Measurements from ENCODE around the gene SRP54. TPM values are rescaled to one million over a fixed set of nuclear protein-coding genes. Genes with fewer than 3 reads are reported as not detected.

The SRP54 gene
- total and polyA plus RNA-seq, 2 of the 13 experiments (the other 11 are each of a cell fraction or from before 2014, with no cell fraction given) = 42.2 to 207 TPM

- no peak for TF ChIP-seq FOXP4 (CRISPR knock-in tag; IDR thresholded peaks at IDR 0.05)
- TF ChIP-seq ZNF121 (CRISPR knock-in tag; IDR thresholded peaks at IDR 0.05) = peak; percentile 16; the same call in 1 of the 2 replicates
- no peak for TF ChIP-seq ZNF10 (CRISPR knock-in tag; IDR thresholded peaks at IDR 0.05; ENCODE audit: borderline replicate concordance, low read depth)
- TF ChIP-seq REPIN1 (CRISPR knock-in tag; IDR thresholded peaks at IDR 0.05; ENCODE audit: borderline replicate concordance, low read depth) = no peak
- no peak; the same call in 1 of the 2 replicates for TF ChIP-seq ELF4 (CRISPR knock-in tag; IDR thresholded peaks at IDR 0.05; ENCODE audit: borderline replicate concordance)
- no peak for TF ChIP-seq ZC3H13 (CRISPR knock-in tag; IDR thresholded peaks at IDR 0.05)
- TF ChIP-seq PBX3 (CRISPR knock-in tag; IDR thresholded peaks at IDR 0.05; ENCODE audit: borderline replicate concordance) = no peak; the same call in 1 of the 2 replicates
- no peak for TF ChIP-seq ZNF598 (CRISPR knock-in tag; IDR thresholded peaks at IDR 0.05; ENCODE audit: borderline replicate concordance)
- no peak for TF ChIP-seq YEATS4 (CRISPR knock-in tag; IDR thresholded peaks at IDR 0.05; ENCODE audit: borderline replicate concordance)
- TF ChIP-seq MEIS1 (CRISPR knock-in tag; IDR thresholded peaks at IDR 0.05; ENCODE audit: borderline replicate concordance) = no peak
- TF ChIP-seq, protein P1, sequence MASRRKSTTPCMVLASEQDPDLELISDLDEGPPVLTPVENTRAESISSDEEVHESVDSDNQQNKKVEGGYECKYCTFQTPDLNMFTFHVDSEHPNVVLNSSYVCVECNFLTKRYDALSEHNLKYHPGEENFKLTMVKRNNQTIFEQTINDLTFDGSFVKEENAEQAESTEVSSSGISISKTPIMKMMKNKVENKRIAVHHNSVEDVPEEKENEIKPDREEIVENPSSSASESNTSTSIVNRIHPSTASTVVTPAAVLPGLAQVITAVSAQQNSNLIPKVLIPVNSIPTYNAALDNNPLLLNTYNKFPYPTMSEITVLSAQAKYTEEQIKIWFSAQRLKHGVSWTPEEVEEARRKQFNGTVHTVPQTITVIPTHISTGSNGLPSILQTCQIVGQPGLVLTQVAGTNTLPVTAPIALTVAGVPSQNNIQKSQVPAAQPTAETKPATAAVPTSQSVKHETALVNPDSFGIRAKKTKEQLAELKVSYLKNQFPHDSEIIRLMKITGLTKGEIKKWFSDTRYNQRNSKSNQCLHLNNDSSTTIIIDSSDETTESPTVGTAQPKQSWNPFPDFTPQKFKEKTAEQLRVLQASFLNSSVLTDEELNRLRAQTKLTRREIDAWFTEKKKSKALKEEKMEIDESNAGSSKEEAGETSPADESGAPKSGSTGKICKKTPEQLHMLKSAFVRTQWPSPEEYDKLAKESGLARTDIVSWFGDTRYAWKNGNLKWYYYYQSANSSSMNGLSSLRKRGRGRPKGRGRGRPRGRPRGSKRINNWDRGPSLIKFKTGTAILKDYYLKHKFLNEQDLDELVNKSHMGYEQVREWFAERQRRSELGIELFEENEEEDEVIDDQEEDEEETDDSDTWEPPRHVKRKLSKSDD (CRISPR knock-in tag; IDR thresholded peaks at IDR 0.05; ENCODE audit: low read depth) = 0 out of 2 replicates have a peak, but pooled peaks have one; percentile 4
- peak; percentile 25; the same call in 1 of the 2 replicates for TF ChIP-seq TOE1 (CRISPR knock-in tag; IDR thresholded peaks at IDR 0.05)
- TF ChIP-seq ZBTB38 (CRISPR knock-in tag; IDR thresholded peaks at IDR 0.05) = peak; percentile 45; the same call in 1 of the 2 replicates
- no peak for TF ChIP-seq ZNF276 (CRISPR knock-in tag; IDR thresholded peaks at IDR 0.05; ENCODE audit: low read depth)
- no peak for TF ChIP-seq MYNN (CRISPR knock-in tag; IDR thresholded peaks at IDR 0.05; ENCODE audit: low read depth)
- TF ChIP-seq KDM6A (CRISPR knock-in tag; IDR thresholded peaks at IDR 0.05; ENCODE audit: low read depth) = no peak
- no peak for TF ChIP-seq MZF1 (CRISPR knock-in tag; IDR thresholded peaks at IDR 0.05; ENCODE audit: borderline replicate concordance)
- TF ChIP-seq STAT6 (CRISPR knock-in tag; IDR thresholded peaks at IDR 0.05; ENCODE audit: borderline replicate concordance) = 0 out of 2 replicates have a peak, but pooled peaks have one; percentile 68
Measured at GRCh38 chr14:34980337-34980900, 2.4 kb upstream of the SRP54 start (continued).
